ENCODE measurements around the gene EEIG1.
A peak's percentile ranks its signal among the peaks of the same experiment; 100 is the strongest.

EEIG1 gene

GRCh38 chr9:127955294-127956015, 25.3 kb downstream of the EEIG1 start:
- no peak for DNase-seq

- no peak for DNase-seq
Observed at GRCh38 chr9:127954831-127955293, 25.9 kb downstream of the EEIG1 start.

GRCh38 chr9:127953768-127954505, 26.9 kb downstream of the EEIG1 start:
- DNase-seq, result no peak

GRCh38 chr9:127953154-127953553, 27.6 kb downstream of the EEIG1 start:
- DNase-seq, result no peak

- no peak for DNase-seq
Observed at GRCh38 chr9:127950513-127951289, 30.1 kb downstream of the EEIG1 start.

GRCh38 chr9:127949827-127950512, 30.8 kb downstream of the EEIG1 start:
- no peak for DNase-seq

GRCh38 chr9:127947841-127948710, 32.7 kb downstream of the EEIG1 start:
- no peak for DNase-seq

GRCh38 chr9:127946728-127947127, 34.1 kb downstream of the EEIG1 start:
- no peak for DNase-seq

GRCh38 chr9:127945942-127946341, 34.8 kb downstream of the EEIG1 start:
- no peak for DNase-seq

- DNase-seq, result no peak
Observed at GRCh38 chr9:127945338-127945737, 35.5 kb downstream of the EEIG1 start.

- DNase-seq, result no peak
Observed at GRCh38 chr9:127944586-127945218, 36.1 kb downstream of the EEIG1 start.

- DNase-seq, result peak; percentile 94
Observed at GRCh38 chr9:127943731-127944144, 37.1 kb downstream of the EEIG1 start.

GRCh38 chr9:127943011-127943662, 37.7 kb downstream of the EEIG1 start:
- DNase-seq, result no peak

- DNase-seq, result peak; percentile 66
Observed at GRCh38 chr9:127942216-127943010, 38.4 kb downstream of the EEIG1 start.

GRCh38 chr9:127941961-127942215, 38.9 kb downstream of the EEIG1 start:
- DNase-seq, result no peak

GRCh38 chr9:127941062-127941960, 39.5 kb downstream of the EEIG1 start:
- DNase-seq, result no peak

- DNase-seq, result no peak
Observed at GRCh38 chr9:127940593-127940992, 40.2 kb downstream of the EEIG1 start.

GRCh38 chr9:127938298-127938690, 42.5 kb downstream of the EEIG1 start:
- no peak for DNase-seq
